Effector CD4-positive, alpha-beta T cell (primary cell): ENCODE results near the gene SIN3B.
"Not testable (repeated sequence)": the region's sequence is repeated elsewhere in the genome, so short reads cannot be mapped to it uniquely, and the experiment has no call there.

ENCODE experiments used
- DNase-seq: peaks from one replicate; pipeline ENCODE4 v3.0.0-alpha.2; 2020
- total RNA-seq: gene quantifications from one replicate; lab custom pipeline; 2026; lab: John Stamatoyannopoulos, UW

SIN3B gene, protein sequence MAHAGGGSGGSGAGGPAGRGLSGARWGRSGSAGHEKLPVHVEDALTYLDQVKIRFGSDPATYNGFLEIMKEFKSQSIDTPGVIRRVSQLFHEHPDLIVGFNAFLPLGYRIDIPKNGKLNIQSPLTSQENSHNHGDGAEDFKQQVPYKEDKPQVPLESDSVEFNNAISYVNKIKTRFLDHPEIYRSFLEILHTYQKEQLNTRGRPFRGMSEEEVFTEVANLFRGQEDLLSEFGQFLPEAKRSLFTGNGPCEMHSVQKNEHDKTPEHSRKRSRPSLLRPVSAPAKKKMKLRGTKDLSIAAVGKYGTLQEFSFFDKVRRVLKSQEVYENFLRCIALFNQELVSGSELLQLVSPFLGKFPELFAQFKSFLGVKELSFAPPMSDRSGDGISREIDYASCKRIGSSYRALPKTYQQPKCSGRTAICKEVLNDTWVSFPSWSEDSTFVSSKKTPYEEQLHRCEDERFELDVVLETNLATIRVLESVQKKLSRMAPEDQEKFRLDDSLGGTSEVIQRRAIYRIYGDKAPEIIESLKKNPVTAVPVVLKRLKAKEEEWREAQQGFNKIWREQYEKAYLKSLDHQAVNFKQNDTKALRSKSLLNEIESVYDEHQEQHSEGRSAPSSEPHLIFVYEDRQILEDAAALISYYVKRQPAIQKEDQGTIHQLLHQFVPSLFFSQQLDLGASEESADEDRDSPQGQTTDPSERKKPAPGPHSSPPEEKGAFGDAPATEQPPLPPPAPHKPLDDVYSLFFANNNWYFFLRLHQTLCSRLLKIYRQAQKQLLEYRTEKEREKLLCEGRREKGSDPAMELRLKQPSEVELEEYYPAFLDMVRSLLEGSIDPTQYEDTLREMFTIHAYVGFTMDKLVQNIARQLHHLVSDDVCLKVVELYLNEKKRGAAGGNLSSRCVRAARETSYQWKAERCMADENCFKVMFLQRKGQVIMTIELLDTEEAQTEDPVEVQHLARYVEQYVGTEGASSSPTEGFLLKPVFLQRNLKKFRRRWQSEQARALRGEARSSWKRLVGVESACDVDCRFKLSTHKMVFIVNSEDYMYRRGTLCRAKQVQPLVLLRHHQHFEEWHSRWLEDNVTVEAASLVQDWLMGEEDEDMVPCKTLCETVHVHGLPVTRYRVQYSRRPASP
- total RNA-seq = 95.1 reads per million, percentile 81 among the genes with 10 or more reads in this experiment

DNA sequence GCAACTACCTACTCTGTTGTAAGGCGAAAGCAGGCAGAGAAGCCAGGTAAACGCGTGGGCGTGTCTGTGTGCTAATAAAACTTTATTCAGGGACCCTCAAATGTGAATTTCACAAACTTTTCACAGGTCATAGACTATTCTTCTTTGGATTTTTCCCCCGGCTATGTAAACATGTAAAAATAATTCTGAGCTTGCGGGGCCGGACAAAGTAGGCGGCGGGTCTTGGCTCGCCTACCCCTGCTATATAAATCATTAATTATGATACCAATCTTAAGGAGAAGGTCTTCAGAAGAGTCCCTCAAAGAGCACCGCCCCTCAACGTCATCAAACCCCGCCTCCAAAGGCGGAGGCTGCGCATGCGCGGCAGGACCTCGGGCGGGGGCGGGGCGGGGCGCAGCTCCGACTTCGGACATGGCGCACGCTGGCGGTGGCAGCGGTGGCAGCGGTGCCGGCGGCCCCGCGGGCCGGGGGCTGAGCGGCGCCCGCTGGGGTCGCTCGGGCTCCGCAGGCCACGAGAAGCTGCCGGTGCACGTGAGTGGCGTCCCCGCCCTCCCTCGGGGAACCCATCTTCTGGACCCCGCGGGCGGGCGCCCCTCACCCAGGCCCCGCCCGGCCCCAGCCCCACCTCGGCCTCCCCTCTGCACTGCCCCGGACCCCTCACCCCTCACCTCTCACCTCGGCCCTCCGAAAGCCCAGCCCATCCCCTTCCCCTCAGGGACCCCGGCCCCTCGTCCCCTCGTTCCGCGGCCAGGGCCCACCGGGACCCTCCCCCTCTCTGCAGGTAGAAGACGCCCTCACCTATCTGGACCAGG lies at the start of gene SIN3B:
Gene SIN3B, plus strand, starts transcription at position 389 of the 812 bp plus-strand sequence. Its CDS starts 23 bp downstream, at position 412.
- DNase-seq = peak; percentile 80

DNA sequence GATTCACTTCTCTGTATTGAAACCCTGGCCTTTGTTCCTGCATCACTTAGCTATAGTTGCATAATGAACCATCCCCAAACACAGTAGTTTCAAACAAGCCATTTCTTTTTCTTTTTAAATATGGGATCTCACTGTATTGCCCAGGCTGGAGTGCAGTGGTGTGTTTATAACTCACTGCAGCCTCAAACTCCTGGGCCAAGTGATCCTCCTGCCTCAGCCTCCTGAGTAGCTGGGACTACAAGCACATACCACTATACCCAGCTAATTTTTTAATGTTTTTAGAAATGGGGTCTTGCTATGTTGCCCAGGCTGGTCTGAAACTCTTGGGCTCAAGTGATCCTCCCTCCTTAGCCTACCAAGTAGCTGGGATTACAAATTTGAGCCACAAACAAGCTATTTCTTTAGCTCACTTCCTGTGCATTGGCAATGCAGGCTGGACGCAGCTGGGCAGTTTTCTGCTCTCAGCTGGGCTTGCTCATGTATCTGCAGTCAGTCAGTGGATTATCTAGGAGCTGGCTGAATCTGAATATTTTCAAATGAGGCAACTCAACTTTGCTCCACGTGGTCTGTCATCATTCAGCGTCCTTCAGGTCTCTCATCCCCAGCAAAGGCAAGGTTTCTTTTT lies 49.5 kb upstream of the SIN3B start:
- DNase-seq = no peak

DNA sequence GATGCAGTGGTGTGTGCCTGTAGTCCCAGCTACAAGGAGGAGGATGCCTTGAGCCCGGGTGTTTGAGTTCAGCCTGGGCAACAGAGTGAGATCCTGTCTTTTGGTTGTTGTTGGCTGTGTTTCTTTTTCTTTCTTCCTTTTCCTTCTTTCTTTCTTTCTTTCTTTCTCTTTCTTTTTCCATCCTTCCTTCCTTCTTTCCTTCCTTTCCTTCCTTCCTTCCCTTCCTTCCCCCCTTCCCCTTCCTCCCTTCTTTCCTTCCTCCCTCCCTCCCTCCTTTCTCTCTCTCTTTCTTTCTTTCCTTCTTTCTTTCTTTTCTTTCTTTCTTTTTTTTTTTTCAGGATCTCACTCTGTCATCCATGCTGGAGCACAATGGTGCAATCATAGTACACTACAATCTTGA lies 46.5 kb upstream of the SIN3B start:
- no peak for DNase-seq

- no peak for DNase-seq
These were observed 40.7 kb upstream of the SIN3B start for GRCh38 chr19:16788479-16788878.

- DNase-seq = no peak
These were observed 40.0 kb upstream of the SIN3B start for GRCh38 chr19:16789238-16789637.

- DNase-seq = no peak
These were observed 39.1 kb upstream of the SIN3B start for GRCh38 chr19:16790051-16790450.

GRCh38 chr19:16791942-16792341 lies 37.3 kb upstream of the SIN3B start:
- no peak for DNase-seq

DNA sequence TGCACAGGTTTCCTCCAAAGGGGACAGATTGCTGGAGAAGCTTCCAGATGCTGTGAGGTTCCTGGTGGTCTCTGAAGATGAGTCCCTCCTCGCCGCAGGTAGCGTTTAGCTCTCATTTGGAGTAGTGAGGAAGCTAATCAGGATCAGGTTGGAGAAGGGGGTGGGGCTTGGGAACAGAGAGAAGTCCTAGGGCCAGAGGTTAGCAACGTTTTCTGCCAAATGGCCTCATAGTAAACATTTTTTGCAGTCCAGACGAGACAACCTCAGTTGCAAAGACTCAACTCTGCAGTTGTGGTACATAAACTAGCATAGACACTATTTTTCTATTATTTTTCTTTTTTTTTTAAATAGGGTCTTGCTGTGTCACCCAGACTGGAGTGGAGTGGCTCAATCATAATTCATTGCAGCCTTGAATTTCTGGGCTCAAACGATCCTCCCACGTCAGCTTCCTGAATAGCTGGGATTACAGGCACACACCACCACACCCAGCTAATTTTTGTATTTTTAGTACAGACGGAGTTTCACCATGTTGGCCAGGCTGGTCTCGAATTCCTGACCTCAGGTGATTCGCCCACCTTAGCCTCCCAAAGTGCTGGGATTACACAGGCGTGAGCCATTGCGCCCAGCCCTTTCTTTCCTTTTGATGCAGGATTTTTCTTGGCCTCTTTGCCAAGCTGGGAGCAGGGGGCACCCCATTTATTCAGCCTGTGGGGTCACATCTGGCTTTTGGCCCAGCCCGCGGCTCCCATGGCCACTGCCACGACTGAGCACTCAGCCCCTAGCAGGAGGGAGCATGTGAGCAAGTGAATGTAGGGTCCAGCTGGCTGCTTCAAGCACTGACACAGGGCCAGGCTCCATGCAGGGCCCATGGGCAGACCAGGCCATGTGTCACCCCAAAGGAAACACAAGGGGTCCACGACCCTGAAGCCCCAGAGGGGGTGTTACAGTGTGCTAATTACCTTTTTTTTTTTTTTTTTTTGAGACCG lies 34.4 kb upstream of the SIN3B start:
- DNase-seq = no peak

- no peak for DNase-seq
These were observed 33.5 kb upstream of the SIN3B start for GRCh38 chr19:16795731-16796130.

DNA sequence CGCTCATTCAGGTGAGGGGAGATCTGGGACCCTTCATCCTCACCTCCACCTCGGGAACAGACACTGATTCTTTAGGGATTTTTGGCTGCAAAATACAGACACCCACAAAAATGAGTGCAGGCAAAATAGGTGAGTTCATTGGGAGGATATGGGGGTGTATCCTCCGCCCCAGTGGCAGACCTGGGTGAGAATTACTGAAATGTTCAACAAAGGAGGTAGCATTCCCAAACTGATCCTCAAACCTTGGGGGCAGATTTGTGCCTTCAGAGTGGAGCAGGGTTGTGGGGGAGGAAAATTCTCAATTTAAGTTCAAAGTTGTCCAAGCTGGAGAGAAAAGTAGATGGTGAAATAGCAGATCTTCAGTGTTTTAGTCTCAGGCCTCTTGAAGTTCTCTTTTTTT lies 31.3 kb upstream of the SIN3B start:
- DNase-seq = no peak

DNA sequence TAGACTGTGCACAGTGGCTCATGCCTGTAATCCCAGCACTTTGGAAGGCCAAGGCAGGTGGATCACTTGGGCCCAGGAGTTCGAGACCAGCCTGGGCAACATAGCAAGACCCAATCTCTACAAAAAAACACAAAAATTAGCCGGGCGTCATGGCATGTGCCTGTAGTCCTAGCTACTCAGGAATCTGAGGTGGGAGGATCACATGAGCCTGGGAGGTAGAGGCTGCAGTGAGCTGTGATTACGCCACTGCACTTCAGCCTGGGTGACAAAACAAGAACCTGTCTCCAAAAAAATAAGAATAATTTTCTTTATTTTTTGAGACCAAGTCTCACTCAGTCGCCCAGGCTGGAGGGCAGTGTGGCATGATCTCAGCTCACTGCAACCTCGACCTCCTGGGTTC lies 30.9 kb upstream of the SIN3B start:
- DNase-seq = not testable (repeated sequence)

- DNase-seq = no peak
These were observed 29.5 kb upstream of the SIN3B start for GRCh38 chr19:16799740-16800139.

DNA sequence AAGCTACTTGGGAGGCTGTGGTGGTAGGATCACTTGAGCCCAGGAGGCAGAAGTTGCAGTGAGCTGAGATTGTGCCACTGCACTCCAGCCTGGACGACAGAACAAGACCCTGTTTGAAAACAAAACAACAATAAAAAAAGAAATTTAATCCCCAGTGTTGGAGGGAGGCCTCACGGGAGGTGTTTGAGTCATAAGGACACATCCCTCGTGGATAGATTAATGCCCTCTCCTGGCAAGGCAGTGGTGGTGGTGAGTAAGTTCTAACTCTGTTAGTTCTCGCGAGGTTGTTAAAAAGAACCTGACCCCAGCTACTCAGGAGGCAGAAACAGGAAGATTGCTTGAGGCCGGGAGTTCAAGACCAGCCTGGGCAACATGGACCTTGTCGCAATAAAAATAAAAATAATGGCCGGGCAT lies 27.6 kb upstream of the SIN3B start:
- no peak for DNase-seq

- no peak for DNase-seq
These were observed 25.0 kb upstream of the SIN3B start for GRCh38 chr19:16804176-16804575.

GRCh38 chr19:16807549-16808284 lies 21.5 kb upstream of the SIN3B start:
- DNase-seq = no peak

- no peak for DNase-seq
These were observed 14.6 kb upstream of the SIN3B start for GRCh38 chr19:16814526-16815100.

GRCh38 chr19:16820056-16820455 lies 9.1 kb upstream of the SIN3B start:
- no peak for DNase-seq

- DNase-seq = no peak
These were observed 8.1 kb upstream of the SIN3B start for GRCh38 chr19:16821081-16821480.

DNA sequence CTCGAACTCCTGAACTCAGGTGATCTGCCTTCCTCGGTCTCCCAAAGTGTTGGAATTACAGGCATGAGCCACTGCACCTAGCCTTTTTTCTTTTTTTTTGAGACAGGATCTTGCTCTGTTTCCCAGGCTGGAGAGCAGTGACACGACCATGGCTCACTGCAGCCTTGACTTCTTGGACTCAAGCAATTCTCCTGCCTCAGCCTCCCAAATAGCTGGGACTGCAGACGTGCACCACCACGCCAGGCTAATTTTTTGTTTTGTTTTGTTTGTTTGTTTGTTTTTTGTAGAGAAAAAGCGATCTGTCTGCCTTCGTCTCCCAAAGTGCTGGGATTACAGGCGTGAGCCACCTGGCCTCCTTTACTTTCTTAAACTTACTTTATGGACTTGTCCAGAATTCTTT lies 6.5 kb upstream of the SIN3B start:
- DNase-seq = no peak
